Endothelial cell of umbilical vein (primary cell): Measurements from ENCODE around the gene NINJ2.

ENCODE experiments used
- GATA2 ChIP-seq: IDR thresholded peaks from 2 replicates; pipeline ENCODE4 v1.7.0; 2011; ENCODE audit warnings: low read depth, mild to moderate bottlenecking, moderate library complexity, mixed read lengths, low read length; ENCODE audit not compliant: insufficient read length, insufficient read depth
- JUN ChIP-seq: IDR thresholded peaks from 2 replicates; pipeline ENCODE4 v1.6.1; 2011; ENCODE audit warnings: borderline replicate concordance, low read depth; ENCODE audit not compliant: insufficient read length, insufficient read depth
- POLR2A ChIP-seq: IDR thresholded peaks from 2 replicates; pipeline ENCODE4 v1.6.1; 2012; ENCODE audit warnings: low read depth, mild to moderate bottlenecking, control low read depth, low read length
- POLR2AphosphoS5 ChIP-seq: IDR thresholded peaks from 2 replicates; pipeline ENCODE4 v1.6.1; 2012; ENCODE audit warnings: low read depth, mild to moderate bottlenecking, control low read depth, low read length, moderate library complexity; ENCODE audit not compliant: insufficient read depth
- TF ChIP-seq, protein P1 (sequence below), 2 donors: IDR thresholded peaks; 1 replicate in 1 of 2; 2 replicates in 1 of 2; pipeline ENCODE4 v1.5.1; 2011; ENCODE audit warnings: low read length in 2 of 2, mild to moderate bottlenecking in 2 of 2, moderate library complexity in 2 of 2, control low read depth in 1 of 2, inconsistent platforms in 1 of 2, low read depth in 1 of 2; ENCODE audit not compliant: insufficient read depth in 1 of 2; ENCODE audit errors: extremely low read depth in 1 of 2

DNA sequence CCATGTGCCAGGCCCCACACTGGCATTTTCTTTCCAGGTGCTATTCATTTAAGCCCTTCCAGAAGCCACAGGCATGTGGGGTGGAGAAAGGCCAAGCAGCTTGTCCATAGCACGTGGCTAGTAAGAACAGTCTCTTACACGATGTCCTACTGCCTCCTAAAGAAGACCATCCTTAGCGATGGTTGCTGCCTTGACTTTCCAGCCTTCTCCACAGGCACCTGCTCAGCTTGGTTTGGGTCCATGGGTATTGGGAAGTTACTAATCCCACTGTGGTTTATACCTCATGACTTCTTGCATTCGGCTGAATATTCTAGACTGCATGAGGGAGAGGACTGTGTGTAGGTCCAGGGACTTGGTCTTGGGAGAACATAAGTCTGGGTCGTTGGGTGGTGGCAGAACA is 49.2 kb downstream of the NINJ2 start:
- TF ChIP-seq, protein P1, sequence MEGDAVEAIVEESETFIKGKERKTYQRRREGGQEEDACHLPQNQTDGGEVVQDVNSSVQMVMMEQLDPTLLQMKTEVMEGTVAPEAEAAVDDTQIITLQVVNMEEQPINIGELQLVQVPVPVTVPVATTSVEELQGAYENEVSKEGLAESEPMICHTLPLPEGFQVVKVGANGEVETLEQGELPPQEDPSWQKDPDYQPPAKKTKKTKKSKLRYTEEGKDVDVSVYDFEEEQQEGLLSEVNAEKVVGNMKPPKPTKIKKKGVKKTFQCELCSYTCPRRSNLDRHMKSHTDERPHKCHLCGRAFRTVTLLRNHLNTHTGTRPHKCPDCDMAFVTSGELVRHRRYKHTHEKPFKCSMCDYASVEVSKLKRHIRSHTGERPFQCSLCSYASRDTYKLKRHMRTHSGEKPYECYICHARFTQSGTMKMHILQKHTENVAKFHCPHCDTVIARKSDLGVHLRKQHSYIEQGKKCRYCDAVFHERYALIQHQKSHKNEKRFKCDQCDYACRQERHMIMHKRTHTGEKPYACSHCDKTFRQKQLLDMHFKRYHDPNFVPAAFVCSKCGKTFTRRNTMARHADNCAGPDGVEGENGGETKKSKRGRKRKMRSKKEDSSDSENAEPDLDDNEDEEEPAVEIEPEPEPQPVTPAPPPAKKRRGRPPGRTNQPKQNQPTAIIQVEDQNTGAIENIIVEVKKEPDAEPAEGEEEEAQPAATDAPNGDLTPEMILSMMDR (IDR thresholded peaks at IDR 0.05; ENCODE audit: extremely low read depth in 1 of 2, insufficient read depth in 1 of 2, low read depth in 1 of 2, low read length in 2 of 2) = no peak
- TF ChIP-seq POLR2AphosphoS5 (no peak), POLR2A (no peak), JUN (no peak), GATA2 (no peak)
